Globus pallidus (tissue), 1 donor: Measurements from ENCODE around the gene FCGR3A.
"Not testable (repeated sequence)": the region's sequence is repeated elsewhere in the genome, so short reads cannot be mapped to it uniquely, and the experiment has no call there.

Experiments used
- DNase-seq: peaks from one replicate; pipeline ENCODE4 v3.0.0-alpha.2; 2015; ENCODE audit warnings: low spot score

FCGR3A gene

DNA sequence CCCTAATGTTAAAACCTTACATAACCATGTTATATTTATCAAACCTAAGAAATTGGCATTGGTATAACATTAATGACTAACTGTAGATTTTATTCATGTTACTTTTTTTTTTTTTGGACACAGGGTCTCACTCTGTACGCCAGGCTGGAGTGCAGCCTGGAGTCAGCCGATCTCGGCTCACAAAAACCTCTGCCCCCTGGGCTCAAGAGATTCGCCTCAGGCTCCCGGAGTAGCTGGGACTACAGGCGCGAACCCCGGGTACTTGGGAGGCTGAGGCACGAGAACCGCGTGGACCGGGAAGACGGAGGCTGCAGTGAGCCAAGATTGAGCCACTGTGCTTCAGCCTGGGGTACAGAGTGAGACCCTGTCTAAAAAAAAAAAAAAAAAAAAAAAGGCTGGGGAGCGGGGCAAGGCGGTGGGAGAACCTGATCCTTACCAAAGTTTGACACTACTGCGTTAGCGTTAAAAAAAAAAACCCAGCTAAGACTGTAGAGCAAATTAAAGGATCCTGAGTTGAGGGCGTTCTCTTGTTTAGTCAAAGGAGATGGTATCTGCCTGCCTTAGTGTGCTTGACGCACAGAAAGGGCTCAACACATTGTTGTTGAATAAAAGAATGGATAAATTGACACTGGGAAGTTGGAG is 20.0 kb downstream of the FCGR3A start:
- DNase-seq, result not testable (repeated sequence)

DNA sequence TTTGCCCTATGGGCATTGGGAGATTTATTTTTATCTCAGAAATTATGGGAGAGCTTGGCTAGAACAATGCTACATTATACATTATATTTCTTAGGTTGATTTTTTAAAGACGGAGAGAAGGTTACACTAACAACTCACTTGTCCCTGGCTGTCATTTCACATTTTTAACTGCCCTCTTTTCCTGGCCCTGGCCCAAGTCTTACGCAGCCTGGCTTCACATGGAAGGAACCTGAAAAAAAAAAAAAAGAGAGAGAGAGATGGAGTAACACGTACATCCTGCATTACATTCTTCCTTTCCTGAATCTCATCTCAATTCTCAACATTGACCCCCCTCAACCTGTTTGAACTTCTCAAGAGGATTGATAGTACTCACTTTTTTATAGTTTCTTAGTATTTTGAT is 21.1 kb downstream of the FCGR3A start:
- DNase-seq, result not testable (repeated sequence)

DNA sequence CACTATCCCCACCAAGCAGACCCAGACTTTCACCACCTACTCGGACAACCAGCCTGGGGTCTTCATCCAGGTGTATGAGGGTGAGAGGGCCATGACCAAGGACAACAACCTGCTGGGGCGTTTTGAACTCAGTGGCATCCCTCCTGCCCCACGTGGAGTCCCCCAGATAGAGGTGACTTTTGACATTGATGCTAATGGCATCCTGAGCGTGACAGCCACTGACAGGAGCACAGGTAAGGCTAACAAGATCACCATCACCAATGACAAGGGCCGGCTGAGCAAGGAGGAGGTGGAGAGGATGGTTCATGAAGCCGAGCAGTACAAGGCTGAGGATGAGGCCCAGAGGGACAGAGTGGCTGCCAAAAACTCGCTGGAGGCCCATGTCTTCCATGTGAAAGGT is 23.7 kb downstream of the FCGR3A start:
- DNase-seq, result not testable (repeated sequence)

DNA sequence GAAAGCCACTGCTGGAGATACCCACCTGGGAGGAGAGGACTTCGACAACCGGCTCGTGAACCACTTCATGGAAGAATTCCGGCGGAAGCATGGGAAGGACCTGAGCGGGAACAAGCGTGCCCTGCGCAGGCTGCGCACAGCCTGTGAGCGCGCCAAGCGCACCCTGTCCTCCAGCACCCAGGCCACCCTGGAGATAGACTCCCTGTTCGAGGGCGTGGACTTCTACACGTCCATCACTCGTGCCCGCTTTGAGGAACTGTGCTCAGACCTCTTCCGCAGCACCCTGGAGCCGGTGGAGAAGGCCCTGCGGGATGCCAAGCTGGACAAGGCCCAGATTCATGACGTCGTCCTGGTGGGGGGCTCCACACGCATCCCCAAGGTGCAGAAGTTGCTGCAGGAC is 24.3 kb downstream of the FCGR3A start:
- DNase-seq, result not testable (repeated sequence)

DNA sequence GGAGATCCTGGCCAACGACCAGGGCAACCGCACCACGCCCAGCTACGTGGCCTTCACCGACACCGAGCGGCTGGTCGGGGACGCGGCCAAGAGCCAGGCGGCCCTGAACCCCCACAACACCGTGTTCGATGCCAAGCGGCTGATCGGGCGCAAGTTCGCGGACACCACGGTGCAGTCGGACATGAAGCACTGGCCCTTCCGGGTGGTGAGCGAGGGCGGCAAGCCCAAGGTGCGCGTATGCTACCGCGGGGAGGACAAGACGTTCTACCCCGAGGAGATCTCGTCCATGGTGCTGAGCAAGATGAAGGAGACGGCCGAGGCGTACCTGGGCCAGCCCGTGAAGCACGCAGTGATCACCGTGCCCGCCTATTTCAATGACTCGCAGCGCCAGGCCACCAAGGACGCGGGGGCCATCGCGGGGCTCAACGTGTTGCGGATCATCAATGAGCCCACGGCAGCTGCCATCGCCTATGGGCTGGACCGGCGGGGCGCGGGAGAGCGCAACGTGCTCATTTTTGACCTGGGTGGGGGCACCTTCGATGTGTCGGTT is 24.8 kb downstream of the FCGR3A start:
- DNase-seq, result not testable (repeated sequence)

DNA sequence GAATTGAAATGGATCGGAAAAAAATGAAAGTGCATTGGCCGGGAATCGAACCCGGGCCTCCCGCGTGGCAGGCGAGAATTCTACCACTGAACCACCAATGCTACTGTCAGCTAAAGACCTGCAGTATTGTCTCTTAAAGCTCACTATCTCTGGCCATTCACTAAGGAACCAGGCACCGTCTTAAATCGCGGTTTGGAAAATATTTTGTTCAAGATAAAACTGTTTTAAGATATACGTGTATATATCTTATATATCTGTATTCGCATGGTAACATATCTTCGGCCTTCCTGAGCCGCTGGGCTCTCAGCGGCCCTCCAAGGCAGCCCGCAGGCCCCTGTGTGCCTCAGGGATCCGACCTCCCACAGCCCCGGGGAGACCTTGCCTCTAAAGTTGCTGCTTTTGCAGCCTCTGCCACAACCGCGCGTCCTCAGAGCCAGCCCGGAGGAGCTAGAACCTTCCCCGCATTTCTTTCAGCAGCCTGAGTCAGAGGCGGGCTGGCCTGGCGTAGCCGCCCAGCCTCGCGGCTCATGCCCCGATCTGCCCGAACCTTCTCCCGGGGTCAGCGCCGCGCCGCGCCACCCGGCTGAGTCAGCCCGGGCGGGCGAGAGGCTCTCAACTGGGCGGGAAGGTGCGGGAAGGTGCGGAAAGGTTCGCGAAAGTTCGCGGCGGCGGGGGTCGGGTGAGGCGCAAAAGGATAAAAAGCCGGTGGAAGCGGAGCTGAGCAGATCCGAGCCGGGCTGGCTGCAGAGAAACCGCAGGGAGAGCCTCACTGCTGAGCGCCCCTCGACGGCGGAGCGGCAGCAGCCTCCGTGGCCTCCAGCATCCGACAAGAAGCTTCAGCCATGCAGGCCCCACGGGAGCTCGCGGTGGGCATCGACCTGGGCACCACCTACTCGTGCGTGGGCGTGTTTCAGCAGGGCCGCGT is 25.5 kb downstream of the FCGR3A start, which contains the start of gene HSPA6:
Gene HSPA6, plus strand, starts transcription at position 724 of the 925 bp plus-strand sequence. Its CDS starts 119 bp downstream, at position 843.
- DNase-seq, result peak; percentile 84

DNA sequence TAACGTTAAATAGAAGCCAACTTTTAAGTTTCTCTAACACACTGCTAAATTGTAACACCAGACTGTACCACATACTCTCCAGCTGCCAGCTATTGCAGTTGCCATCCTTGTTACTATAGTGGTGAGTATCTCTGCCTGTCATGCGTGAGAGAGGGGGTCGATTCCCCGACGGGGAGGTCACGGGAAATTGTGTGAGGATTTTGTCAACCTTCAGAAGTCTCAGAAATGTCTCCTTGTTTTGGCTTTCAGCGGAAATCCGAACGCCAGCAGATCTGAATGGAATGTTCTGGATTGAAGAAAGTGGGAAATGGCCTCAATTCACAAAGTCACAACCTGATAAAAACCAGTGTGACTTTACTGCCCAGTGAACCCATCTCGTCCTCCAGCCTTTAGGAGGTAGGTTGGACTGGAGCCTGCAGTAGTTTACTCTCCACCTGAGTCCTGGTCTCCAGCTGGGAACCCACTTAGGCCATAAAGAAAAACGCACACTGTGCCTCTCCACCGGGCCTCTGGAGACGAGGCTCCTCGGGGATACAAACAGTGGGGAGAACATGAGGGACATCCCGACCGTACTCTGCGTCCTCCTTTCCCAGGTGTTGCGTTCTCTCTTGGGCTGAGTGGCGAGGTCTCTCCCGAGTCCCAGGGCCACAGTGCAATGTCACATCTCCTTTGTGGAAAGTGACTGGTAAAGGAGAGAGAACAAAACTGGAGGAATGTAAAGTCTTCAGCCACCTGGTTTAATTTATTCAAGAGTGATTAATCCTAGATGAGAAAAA is 26.4 kb downstream of the FCGR3A start:
- DNase-seq, result not testable (repeated sequence)

DNA sequence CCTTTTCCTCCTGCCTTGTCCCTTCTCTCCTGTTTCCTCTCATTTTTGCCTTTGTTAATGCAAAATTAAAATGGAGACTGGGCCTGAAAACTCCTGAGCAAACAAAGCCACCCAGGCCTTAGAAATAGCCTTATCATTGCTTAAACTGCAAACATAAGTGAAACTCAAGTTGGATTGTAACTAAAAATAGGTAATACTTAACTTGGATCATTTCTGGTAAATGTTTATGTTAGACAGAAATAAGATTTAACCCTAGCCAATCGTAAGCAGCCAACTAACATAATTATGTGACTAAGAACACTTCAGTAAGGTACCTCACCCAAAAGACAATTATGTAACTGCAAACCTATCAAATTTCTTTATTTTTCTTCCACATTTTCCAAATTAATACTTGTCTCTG is 35.7 kb downstream of the FCGR3A start:
- not testable (repeated sequence) for DNase-seq

DNA sequence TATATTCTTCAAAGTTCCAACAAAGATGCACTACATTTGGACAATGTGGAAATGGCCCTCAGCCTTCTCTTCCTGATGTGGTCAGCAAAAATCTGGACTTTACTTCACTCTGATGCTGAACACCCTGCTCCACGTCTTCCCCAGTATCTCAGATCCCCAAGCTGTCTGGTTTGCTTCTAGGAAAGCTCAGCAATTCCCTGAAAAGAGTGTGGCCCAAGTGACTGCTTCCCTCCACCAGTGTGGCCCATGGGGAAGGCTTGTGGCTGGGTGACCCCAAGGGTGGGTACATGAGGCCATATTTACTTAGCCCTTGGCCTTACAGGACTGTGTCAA is 36.2 kb downstream of the FCGR3A start:
- DNase-seq, result not testable (repeated sequence)

DNA sequence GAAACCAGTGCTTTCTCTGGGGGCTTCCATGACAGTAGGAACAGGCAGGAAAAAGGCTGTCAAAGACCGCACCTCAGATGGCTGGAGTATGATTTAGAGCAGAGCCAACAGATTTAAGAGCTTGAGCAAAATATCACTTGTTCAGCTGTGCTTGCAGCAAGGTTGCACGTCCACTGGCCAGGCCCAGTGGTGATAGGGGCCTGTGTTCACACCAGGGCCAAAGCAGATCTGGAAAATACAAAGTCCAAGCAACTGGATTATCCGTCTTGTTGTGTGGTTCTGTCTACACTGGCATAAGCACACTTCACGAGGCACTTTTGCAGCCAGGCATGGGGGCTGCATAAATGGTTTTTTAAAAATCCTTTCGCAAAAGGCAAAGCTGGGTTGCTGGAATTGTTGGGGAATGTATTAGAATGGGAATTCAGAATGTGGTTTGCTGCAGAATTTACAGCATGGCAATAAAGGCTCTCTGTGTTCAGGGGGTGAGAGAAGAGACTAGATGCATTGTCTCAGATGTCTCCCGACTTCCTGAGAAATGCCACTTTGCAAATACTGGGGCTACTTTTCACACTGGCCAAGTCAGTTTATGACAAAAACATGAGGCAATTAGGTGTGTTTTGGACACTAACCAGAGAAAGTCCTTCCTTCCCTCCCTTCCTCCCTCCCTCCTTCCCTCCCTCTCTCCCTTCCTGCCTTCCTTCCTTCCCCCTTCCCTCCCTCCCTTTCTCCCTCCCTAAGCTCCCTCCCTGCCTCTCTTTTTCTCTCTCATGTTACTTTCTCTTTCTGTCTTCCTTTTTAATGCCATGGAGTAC is 36.8 kb downstream of the FCGR3A start:
- peak; percentile 40 for DNase-seq

DNA sequence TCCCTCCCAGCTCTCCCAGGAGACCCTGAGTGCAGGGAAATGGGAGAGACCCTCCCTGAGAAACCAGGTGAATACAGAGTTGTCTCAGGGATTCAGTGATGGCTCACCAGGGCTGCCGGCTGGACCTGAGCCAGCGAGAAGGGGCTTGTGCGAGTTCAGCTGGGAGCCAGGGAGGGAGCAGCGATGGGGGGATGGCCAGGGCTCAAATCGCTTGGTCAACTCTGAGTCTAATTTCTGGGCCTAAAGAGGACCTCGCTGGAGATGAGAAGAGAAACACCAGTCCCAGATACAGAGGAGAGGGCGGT is 37.9 kb downstream of the FCGR3A start:
- DNase-seq, result no peak

DNA sequence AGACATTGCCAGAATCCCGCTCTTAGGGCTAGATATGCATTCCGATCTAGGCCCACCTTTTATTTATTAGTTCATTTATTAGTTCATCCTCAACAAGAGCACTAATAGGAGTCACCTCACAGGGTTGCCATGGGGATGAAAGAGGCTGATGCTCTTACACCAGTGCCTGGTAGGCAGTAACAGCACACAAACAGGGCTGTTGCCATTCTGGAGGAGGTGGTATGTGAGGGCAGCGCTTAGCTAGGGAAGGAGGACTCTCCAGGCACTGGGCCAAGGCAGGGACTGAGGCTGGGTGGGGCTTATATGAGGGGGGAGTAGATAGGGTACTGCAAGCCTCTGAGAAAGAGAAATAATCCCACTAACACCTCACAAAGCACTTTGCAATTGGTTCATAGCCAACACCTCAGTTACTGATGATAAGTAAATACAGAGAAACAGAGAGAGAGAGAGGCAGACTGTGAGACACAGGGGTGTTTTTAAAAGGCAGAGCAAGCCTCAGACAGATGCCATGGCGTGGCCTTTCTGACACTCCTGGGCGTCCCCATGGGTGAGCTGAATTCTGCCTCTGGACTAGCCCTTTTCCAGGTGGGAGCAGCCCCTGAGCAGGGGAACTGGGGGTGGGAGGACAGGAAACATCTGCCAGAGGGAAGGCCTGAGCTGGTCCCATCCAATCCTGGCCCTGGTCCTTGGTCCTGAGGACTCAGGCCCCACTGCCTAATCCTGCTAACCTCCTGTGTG is 38.4 kb downstream of the FCGR3A start:
- no peak for DNase-seq

DNA sequence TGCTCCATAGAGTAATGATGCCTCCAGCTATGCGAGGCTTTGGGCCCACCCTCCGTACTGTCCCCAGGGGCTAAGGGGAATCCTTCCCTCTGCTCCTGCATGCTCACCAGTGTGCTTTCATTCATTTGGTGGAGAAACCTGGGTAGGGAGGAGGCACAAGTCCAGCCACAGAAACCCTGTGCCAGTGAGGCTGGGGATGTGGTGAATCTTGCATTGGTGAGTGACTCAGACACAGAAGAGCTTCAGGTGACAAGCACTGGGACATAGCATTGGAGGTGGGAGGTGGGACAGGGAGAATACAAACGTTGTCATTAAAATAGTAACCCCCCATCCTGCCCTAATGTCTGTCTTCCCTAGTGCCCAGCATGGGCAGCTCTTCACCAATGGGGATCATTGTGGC is 39.1 kb downstream of the FCGR3A start:
- DNase-seq, result no peak

DNA sequence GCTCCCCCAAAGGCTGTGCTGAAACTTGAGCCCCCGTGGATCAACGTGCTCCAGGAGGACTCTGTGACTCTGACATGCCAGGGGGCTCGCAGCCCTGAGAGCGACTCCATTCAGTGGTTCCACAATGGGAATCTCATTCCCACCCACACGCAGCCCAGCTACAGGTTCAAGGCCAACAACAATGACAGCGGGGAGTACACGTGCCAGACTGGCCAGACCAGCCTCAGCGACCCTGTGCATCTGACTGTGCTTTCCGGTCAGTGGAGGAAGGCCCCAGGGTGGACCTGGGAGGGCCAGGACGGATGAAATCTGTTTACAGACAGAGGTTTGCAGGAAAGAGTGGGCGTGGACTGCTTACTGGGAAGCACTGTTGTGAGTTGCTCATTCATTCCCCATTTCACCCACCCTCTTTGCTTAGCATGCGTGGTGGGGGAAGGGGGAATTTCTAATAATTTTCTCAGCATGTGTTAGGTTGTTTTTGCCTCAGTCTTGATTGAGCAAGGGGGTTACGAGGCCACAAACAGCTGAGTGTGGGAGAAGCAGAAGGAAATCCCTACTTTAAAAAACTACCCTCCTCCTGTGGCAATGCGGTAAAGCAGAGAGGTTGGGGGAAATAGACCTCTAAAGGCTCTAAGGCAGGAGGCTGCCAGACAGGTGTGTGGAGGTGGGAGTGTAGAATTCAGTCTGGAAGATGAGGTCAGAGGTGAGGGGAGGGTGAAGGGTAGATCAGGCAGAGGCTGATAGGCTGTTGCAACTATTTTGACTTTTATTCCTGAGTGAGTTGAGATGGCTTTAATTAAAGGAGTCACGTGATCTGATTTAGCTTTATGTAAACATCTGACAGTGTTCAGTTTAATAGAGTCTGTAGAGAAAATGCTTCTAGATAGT is 43.0 kb downstream of the FCGR3A start:
- DNase-seq, result no peak

DNA sequence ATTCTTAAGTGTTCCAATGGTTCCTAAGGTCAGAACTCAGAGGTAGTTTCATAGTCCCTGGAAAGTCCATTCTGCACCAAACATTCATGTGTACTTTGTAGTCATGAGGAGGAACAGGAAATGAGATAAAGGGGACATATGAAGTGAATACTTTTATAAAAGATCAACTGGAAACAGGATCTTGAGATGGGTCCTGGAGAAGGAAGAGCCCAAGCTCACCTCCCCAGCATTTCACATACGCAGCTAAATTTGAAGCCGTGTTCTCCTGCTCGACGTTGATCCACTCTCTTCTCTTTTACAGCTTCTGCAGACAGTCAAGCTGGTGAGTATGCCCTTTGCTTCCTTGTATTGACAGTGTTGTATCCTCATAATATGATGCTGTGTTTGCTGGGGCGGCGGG is 43.9 kb downstream of the FCGR3A start:
- no peak for DNase-seq

DNA sequence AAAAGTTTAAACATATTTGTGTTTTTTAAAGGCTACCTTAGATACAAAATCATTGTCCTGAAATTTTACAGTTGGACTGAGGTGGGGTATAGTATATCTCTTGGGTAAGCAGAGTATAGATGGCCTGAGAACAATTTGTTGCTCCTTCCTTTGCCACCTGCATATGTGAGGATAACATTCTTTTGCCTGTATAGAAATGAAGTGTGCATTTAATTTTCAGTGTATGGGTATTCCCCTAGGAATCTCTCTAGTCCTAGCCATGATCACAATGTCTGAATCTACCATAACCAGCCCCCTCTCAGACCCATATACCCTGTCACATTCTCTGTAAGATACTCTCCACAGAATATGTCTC is 46.2 kb downstream of the FCGR3A start:
- DNase-seq, result no peak

DNA sequence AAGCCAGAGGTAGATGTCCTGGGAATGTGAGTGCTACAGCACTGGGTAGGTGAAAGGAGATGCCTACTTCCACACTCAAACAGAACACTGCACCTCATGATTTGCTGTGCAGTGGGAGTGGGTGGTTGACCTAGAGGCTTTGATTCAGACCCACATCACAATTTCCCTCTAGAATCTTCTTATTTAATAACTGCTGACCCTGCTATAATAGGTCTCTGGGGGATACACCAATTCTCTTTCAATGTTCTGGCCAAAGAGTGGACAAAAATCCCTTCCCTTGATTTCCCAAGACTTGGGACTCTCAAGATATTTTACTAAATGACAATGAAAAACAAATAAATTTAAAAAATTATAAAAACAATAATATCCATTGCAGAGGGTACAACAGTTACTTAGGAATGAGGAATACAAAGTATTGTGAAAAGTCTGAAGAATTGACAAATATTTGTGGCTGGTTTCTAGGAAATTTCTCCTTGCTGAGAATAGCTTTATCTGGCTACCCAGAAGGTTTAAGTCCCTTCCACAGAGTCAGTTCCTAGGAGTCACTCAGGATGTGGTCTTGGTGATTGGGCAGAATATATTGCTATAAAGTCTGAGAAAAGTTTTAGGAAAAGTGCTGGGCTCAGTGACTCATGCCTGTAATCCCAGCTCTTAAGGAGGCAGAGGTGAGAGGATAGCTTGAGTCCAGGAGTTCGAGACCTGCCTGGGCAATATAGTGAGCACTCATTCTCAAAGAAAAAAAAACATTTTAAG is 46.8 kb downstream of the FCGR3A start:
- no peak for DNase-seq

DNA sequence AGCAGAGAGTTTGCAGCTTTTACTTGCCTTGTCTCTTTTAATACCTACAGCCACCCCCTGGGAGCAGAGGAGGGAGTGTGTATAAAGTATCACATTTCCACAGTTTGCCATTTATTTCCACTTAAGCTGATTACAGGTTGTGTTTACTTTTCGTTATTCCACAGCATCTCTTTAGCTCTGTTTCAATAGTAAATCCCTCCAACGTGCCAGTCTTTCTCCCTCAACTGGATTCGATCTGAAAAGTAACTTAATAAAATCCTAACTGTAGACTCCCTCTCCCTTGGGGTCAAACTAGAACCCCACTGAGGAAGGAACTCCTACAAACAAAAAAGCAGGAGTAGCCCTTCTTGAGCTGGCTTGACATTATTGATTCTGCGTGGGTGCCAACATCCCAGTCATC is 47.4 kb downstream of the FCGR3A start:
- DNase-seq, result no peak

DNA sequence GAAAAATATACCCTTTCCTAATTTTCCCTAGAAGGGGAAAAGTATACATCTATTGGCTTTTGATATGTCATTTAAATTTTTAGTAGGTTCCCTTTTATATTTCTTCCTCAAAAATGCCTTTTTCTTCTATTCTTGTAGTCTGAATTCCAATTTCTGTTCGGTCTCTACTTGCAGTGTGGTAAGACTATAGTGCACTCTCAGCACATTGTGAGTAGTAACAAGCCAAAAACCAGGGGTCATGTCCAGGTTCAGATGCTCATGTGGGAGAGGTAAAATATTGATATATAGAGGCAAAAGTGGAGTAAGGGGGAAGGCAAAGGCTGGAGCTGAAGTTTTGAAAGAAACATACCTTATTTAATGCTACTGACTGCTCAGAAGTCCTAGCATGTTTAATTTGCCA is 48.4 kb downstream of the FCGR3A start:
- no peak for DNase-seq
